ENCODE results near the gene GATA2. TPM values are rescaled to one million over a fixed set of nuclear protein-coding genes. Genes with fewer than 3 reads are reported as not detected.

GATA2 gene
- total and polyA plus RNA-seq, 2 experiments from 2014 or later, result 0.52 to 0.83 TPM

DNA sequence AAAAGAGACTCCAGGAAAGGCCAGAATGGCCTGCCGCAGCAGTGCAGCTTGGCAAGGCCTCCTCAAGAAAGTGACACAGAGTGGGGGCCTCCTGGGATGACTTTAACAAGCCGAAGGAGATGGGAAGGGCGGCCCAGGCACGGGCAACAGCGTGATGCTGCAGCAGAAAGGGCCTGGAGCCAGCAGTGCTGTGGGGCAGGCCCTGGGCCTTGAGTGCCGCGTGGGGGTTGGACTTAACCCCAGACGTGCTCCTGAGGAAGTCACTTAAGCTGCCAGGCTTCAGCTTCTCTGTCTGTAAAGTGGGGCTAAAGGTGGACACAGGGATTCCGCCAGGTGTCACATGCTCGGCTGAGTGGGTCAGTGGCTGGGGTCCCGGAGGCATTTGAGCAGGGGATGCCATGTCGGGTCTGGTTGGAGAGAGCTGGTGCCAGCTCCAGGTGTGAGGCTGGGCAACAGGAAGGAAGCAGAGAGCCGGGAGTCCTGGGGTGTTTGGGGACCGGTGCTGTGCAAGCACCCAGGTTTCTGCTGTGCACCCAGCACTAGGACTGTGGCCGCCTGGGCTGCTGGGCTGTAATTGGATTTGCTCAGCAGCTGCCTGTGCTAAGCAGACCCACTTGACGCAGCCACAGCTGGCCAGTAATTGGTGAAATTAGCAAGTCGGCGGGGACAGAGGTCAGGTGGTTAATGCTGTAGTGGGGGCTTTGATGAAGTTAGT, 34.1 kb downstream of the GATA2 start:
- Histone ChIP-seq H3K36me3 (ENCODE audit: insufficient read depth) (no peaks in the 10 kb centered on the region), H3K4me2 (no peak overlapping the region), H3F3A (replicated peaks; ENCODE audit: low read depth) (no peaks in the 10 kb centered on the region), H3K4me3 (no peak overlapping the region), H3K79me2 (replicated peaks; ENCODE audit: insufficient read depth) (no peaks in the 10 kb centered on the region), H3K9me2 (ENCODE audit: insufficient read depth) (no peaks in the 10 kb centered on the region), H4K20me1 (replicated peaks; ENCODE audit: insufficient read depth) (no peaks in the 10 kb centered on the region), H3K27ac (ENCODE audit: low read depth) (no peak overlapping the region), H2AFZ (0 out of 2 replicates have a peak overlapping the region, but pooled peaks have one; percentile 7), H3K27me3 (ENCODE audit: insufficient read depth) (no peaks in the 10 kb centered on the region; the same call in 1 of the 2 replicates), H3K4me1 (ENCODE audit: insufficient read depth) (no peaks in the 10 kb centered on the region)
- no peak for DNase-seq (ENCODE audit: low spot score)
- no peak for ATAC-seq
- peaks cover 30% of the 10 kb centered on the region for H3K27me3 Mint-ChIP-seq (ENCODE audit: insufficient read depth, low read depth, poor library complexity)
- H3K4me3 Mint-ChIP-seq, result no peak overlapping the region
- TF ChIP-seq ZNF462 (CRISPR knock-in tag; IDR thresholded peaks at IDR 0.05) (no peak), CREB1 (CRISPR knock-in tag; IDR thresholded peaks at IDR 0.05; ENCODE audit: low read depth) (no peak), ZNF331 (CRISPR knock-in tag; IDR thresholded peaks at IDR 0.05; ENCODE audit: low read depth) (no peak)
- no peaks in the 10 kb centered on the region for H3K9me3 Mint-ChIP-seq
- H3K4me1 Mint-ChIP-seq, result no peaks in the 10 kb centered on the region; the same call in 2 of the 3 replicates
- H3K36me3 Mint-ChIP-seq (ENCODE audit: low read depth), result no peaks in the 10 kb centered on the region; the same call in 2 of the 3 replicates
- no peak overlapping the region for H3K27ac Mint-ChIP-seq

- Mint-ChIP-seq H3K36me3 (ENCODE audit: low read depth) (no peaks in the 10 kb centered on the region; the same call in 2 of the 3 replicates), H3K27me3 (ENCODE audit: insufficient read depth, low read depth, poor library complexity) (peaks cover 29% of the 10 kb centered on the region), H3K4me1 (no peaks in the 10 kb centered on the region; the same call in 2 of the 3 replicates), H3K9me3 (no peaks in the 10 kb centered on the region), H3K27ac (no peak overlapping the region), H3K4me3 (no peak overlapping the region)
- Histone ChIP-seq H3K4me1 (ENCODE audit: insufficient read depth) (no peaks in the 10 kb centered on the region), H3K79me2 (replicated peaks; ENCODE audit: insufficient read depth) (no peaks in the 10 kb centered on the region), H3K27me3 (ENCODE audit: insufficient read depth) (no peaks in the 10 kb centered on the region; the same call in 1 of the 2 replicates), H2AFZ (no peak overlapping the region), H3K4me2 (no peak overlapping the region), H3F3A (replicated peaks; ENCODE audit: low read depth) (no peaks in the 10 kb centered on the region), H3K4me3 (no peak overlapping the region), H4K20me1 (replicated peaks; ENCODE audit: insufficient read depth) (no peaks in the 10 kb centered on the region), H3K27ac (ENCODE audit: low read depth) (no peak overlapping the region), H3K36me3 (ENCODE audit: insufficient read depth) (no peaks in the 10 kb centered on the region), H3K9me2 (ENCODE audit: insufficient read depth) (no peaks in the 10 kb centered on the region)
- ATAC-seq (no peak), DNase-seq (ENCODE audit: low spot score) (no peak)
- no peak for TF ChIP-seq EZH2phosphoT487 (IDR thresholded peaks at IDR 0.05; ENCODE audit: unreplicated experiment)
- TF ChIP-seq STAT1 (IDR thresholded peaks at IDR 0.05; ENCODE audit: unreplicated experiment), result no peak
- TF ChIP-seq ETS1 (IDR thresholded peaks at IDR 0.05), result no peak
- no peak for TF ChIP-seq POLR2AphosphoS5 (IDR thresholded peaks at IDR 0.05; ENCODE audit: low read depth)
These were observed 35.1 kb downstream of the GATA2 start for GRCh38 chr3:128457937-128458336.

Measured in GM23338 (cell line).